GM11168 (cell line): Measurements from ENCODE around the gene SRPK2.
"Not testable (repeated sequence)": the region's sequence is repeated elsewhere in the genome, so short reads cannot be mapped to it uniquely, and the experiment has no call there.

Experiments used
- in situ Hi-C: fragments of 300-500 bp; cut with MboI; formaldehyde crosslinking; loops from one replicate; pipeline ENCODE4 v1.12.0; 2022; ENCODE audit warnings: low sequenced_read_pairs; ENCODE audit not compliant: unreplicated experiment

The SRPK2 gene

GRCh38 chr7:105306298-105306748 is 82.4 kb downstream of the SRPK2 start:
- in situ Hi-C loops: no loop called here

DNA sequence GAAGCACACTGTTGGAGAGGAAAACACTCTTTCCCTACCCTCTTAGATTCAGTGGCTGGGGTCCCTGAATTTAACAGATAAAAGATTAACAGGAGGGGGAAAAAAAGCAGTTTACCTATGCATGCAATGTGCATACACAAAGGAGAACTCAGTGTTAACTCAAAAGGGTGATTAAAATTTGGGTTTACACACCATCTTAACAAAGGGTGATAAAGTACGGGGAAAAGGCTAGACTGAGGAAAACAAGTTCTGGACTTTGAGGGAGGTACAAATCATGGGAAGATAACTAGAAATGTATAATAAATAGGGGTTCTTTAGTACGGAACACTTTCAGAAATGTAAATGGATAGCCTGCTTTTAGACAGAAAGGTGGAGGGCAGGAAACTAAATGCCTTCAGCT is 83.1 kb downstream of the SRPK2 start:
- in situ Hi-C loops: no loop called here

DNA sequence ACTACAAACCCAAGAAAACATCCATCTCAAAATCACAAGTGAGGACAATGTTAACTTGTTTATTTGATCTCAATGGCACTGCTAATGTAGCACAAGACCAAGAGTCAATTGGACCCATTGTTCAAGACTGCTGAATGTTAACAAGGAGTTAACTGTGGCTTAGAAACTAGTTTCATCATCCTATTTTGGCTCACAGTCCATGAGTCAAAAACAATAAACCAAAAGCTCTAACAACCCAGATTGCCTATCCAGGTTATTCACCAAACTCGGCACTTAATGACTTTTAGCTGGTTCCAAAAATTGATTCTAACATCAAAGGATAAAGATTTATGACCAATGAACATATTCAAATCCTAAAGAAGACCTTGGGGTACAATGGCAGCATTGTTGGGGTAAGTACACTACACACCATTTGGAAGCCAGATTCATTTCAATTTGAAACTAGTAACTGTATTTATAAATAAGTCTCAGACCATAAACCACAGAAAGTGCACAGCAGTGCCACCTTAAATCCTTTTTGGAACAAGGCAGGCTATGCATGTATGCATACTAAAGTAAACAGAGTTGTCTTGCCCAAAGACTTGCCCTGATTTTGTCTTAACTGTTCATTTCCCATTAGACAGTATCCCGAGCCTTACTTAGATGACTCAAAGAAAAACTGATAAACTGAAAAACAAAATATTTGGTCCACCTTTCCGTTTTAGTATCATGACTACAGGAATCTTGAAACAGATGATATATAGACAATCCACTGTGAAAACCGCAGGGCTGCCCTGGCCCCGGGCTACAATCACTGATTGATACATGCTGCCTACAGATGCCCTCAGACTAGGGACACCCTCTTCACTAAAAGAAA is 84.5 kb downstream of the SRPK2 start:
- in situ Hi-C loops: no loop called here

GRCh38 chr7:105300587-105300986 is 88.1 kb downstream of the SRPK2 start:
- in situ Hi-C loops: not testable (repeated sequence)

DNA sequence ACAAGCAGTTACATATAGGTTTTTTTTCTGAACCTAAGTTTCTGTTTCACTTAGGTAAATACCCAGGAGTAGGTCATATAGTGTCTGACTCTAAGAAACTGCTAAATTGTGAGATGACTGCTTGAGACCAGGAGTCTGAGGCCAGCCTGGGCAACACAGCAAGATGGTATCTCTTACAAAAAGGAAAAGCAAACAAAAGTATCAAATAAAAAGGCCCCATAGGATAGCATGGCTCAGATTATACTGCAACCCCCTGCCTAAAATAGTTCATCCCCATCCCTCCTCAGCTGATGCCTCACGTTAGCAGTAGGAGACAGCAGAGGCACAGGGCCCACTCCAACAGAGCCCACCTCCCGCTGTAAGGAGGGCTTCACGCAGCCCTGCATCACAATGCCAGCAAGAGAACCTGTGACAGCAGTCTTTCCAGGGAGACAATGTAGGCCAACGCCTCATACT is 90.3 kb downstream of the SRPK2 start:
- in situ Hi-C loops: no loop called here

DNA sequence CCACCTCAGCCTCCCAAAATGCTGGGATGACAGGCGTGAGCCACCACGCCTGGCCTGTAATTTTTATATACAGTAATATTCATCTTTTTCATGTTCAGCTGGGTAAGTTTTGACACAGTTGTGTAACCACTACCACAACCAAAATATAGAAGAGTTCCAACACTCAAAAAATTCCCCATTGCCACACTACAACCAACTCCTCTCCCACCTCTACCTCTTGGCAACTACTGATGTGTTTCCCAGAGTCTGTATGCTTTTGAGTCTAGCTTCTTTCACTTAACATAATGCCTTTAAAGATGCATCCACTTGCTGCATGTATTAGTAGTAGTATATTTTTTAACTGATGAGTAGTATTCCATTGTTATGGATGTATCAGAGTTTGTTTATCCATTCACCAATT is 90.7 kb downstream of the SRPK2 start:
- in situ Hi-C loops: no loop called here

- in situ Hi-C loops: no loop called here
These were observed 91.4 kb downstream of the SRPK2 start for GRCh38 chr7:105297309-105297708.

DNA sequence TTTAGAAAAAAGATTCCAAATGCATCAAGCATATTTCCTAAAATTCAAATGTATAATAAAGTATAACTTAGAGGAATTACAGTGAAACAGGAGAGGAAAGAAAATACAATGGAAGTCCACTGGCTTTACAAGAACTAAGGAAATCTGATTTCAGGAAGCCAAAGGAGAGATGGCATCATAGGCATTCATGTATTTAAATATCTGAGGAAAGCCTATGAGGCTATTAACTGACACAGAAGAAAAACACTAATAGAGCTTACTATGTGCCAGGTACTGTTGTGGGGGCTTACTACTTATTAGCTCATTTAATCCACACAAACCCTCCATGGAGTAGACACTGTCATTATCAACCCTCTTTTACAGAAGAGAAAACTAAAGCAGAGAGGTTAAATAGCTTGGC is 92.2 kb downstream of the SRPK2 start:
- in situ Hi-C loops: no loop called here

DNA sequence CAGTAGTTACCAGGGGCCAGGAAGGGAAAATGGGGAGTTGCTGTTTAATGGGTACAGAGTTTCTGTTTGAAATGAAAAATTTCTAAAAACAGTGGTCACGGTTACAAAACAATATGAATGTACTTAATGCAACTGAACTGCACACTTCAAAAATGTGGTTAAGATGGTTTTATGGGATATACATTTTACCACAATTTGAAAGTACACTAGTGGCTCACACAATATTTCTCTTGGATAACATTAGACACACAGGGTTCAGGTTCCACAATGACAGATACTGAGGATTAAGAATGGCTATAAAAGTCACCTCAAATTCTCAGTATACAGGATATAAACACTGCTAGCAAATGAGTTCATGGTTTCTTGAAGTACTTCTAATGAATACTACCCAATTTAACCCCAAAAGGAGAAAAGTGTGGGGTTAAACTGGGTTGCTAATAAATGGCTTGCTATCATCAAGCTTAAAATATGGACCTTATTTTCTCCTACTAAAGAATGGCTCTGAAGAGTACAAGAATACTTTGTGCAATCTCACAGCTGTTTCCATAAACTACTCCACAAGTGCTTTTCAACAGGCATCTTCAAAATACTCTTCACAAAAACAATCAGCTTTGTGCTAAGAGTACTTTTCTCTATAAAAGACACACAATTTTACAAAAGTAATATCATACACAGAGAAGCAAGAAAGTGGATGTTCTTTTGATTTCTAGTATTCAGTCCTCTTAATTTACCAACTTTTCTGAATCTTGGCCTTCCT is 92.9 kb downstream of the SRPK2 start:
- in situ Hi-C loops: no loop called here

- in situ Hi-C loops: not testable (repeated sequence)
These were observed 94.2 kb downstream of the SRPK2 start for GRCh38 chr7:105294482-105294881.

- in situ Hi-C loops: no loop called here
These were observed 99.0 kb downstream of the SRPK2 start for GRCh38 chr7:105289704-105290103.

GRCh38 chr7:105286441-105286840 is 102.3 kb downstream of the SRPK2 start:
- in situ Hi-C loops: no loop called here

DNA sequence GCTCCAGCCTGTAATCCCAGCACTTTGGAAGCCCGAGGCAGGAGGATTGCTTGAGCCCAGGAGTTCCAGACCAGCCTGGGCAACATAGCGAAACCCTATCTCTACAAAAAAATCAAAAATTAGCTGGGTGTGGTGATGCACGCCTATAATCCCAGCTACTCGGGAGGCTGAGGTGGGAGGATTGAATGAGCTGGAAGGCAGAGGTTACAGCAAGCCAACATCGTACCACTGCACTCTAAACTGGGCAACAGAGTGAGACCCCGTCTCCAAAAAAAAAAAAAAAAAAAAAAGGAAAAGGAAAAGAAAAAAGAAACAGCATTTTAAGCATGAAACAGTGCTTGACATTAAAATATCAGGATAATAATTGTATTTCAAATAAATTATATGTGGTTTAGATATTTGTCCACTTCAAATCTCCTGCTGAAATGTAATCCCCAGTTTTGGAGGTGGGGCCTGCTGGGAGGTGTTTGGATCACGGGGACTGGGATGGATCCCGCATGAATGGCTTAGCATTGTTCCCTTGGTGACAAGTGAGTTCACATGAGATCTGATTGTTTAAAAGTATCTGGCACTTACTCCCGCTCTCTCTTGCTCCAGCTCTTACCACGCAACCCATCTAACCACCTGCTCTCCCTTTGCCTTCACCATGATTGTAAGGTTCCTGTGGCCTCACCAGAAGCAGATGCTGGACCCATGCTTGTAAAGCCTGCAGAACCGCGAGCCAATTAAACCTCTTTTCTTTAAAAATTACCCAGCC is 103.4 kb downstream of the SRPK2 start:
- in situ Hi-C loops: no loop called here

- in situ Hi-C loops: no loop called here
These were observed 104.7 kb downstream of the SRPK2 start for GRCh38 chr7:105284014-105284413.

DNA sequence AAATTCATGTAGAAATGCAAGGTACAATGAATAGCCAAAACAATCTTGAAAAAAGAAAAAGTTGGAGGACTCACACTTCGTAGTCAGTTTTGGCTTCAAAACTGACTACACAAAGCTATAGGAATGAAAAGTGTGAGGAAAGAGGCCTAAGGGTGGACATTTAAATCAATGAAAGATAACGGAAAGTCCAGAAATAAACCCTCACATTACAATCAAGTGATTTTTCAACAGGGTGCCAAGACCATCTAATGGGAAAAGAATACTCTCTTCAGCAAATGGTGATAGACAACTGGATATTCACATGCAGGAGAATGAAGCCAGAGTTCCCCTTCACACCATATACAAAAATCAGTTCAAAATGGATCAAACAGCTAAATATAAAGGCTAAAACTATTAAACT is 106.8 kb downstream of the SRPK2 start:
- in situ Hi-C loops: no loop called here

DNA sequence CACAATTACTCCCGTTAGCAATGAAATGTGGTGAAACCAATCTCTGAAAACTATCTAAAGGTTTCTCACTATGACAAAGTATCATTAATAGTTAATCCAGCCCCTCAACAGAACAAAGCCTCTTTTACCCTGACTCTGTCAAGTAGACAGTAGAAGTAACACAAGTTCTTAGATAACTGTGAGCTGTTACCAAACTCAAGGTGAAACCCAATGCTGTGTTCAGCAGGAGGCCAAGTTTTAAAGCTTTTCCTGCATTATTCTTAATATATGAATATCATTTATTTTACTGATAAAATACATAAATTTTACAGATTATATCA is 109.1 kb downstream of the SRPK2 start:
- in situ Hi-C loops: no loop called here

DNA sequence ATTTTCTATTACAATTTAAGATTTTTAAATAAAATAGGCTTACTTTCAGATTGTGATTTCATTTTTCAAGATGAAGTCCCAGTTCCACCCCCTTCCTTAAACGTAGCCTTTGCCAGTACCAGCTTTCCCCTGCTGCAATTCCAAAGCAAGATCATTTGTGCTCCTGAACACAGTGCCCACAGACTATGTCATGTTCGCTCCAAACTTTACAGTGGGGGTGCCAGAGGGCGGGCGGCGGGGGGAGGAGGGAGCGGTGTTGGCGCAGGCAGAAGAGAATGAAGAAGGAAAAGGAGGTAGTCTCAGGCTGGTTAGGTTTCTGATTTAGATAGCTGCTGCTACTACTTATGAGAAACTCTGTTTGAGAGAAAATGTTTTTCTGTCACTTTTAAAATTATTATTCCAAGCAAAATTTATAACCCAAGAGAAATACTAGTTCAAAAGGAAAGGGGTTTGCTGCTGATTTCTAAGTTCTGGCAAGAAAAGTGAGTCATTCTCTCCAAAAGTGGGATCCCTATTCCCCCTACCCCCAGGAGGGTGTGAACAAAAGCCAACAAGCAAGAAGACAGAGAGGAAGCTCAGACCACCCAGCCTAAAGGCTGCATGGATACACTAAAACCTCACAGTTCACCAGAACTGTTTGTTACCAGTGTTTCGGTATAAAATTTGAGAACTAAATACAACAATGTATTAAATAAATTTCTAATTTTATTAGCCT is 109.6 kb downstream of the SRPK2 start:
- in situ Hi-C loops: no loop called here

DNA sequence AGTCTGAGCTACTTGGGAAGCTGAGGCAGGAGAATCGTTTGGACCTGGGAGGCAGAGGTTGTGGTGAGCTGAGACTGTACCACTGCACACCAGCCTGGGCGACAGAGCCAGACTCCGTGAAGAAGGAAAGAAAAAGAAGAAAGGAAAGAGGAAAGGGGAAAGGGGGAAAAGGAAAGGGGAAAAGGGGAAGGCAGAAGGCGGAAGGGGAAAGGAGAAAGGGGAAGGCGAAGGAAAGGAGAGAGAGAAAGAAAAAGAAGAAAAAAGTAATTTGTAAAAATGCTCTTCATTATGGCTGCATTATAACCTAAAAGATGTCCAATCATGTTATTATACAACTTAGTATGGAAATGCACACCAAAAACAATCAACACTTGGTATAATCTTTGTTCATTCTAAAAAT is 110.2 kb downstream of the SRPK2 start:
- in situ Hi-C loops: no loop called here

DNA sequence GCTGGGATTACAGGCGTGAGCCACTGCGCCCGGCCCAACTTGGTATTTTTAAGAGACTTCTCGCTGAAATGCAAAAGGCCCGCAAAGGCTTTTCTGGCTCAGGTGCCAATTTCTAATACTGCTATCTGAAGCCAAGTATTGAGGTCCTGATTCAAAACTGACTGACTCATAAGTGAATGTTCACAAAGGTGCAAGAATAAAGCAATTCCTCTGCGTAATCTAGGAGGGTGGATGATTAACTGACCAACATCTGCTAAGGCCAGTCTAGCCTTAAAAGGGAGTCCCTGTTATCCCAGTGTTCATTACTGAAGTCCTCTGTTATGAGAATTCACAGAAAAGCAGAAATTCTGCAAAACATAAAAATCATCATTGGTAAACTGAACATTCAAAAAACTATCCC is 111.4 kb downstream of the SRPK2 start:
- in situ Hi-C loops: no loop called here

DNA sequence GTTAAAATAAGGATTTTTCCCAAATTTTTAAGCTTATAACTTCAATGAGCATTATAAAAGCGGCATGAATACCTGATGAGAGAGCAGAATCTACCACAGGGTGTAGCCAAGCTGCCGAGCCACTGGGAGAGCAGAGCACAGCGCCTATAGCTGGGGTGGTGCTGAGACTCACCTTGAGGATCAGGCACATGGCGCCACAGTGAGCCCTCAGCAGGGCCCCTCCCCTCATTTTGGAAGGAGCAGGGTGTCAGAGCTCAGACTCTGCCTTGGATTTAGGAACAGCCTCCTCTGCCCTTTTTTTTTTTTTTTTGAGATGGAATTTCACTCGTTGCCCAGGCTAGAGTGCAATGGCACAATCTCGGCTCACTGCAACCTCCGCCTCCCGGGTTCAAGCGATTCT is 118.6 kb downstream of the SRPK2 start:
- in situ Hi-C loops: no loop called here
